Upper lobe of right lung (tissue), 1 donor: ENCODE measurements around the gene ZNF362. TPM values are rescaled to one million over a fixed set of nuclear protein-coding genes. Genes with fewer than 3 reads are reported as not detected.

Experiments
- ATAC-seq: fragments of 200-7000 bp; cut with Tn5 transposase; one replicate; pipeline ENCODE4 v1.9.1; 2020; ENCODE audit warnings: mild to moderate bottlenecking, moderate library complexity
- DNase-seq: peaks from one replicate; pipeline ENCODE4 v3.0.0-alpha.2; 2020
- H3K27ac ChIP-seq: fragments of 200-600 bp; one replicate; pipeline ENCODE4 v1.8.0; 2022
- H3K27me3 ChIP-seq: fragments of 200-600 bp; one replicate; pipeline ENCODE4 v1.8.0; 2022; ENCODE audit warnings: mild to moderate bottlenecking
- H3K36me3 ChIP-seq: fragments of 200-600 bp; one replicate; pipeline ENCODE4 v1.8.0; 2022
- H3K4me1 ChIP-seq: fragments of 200-600 bp; one replicate; pipeline ENCODE4 v1.8.0; 2022
- H3K4me3 ChIP-seq: fragments of 200-600 bp; one replicate; pipeline ENCODE4 v1.8.0; 2022; ENCODE audit warnings: mild to moderate bottlenecking
- H3K9me3 ChIP-seq: fragments of 200-600 bp; one replicate; pipeline ENCODE4 v1.8.0; 2022
- intact Hi-C: fragments of 100-400 bp; cut with DNase I; formaldehyde crosslinking; loops from one replicate; pipeline ENCODE4 v1.11.0; 2022
- total RNA-seq: library from RNA; stranded (reverse); fragmentation: NEBNext Ultra II Directional; extraction: Animal tissue kit (Norgen Biotek cat#: 25700); gene quantifications from one replicate; pipeline ENCODE4 v1.2.1, GENCODE V29; 2021
- TF ChIP-seq, protein P1 (sequence below): fragments of 200-600 bp; IDR thresholded peaks from one replicate; pipeline ENCODE4 v1.8.0; 2022; ENCODE audit warnings: antibody characterized with exemption
- donor health status: DM: no; HTN: yes; CAD: no; lungs with severe emphysema.

The ZNF362 gene
- total RNA-seq, 1 donor from 2014 or later, result 31.8 TPM

DNA sequence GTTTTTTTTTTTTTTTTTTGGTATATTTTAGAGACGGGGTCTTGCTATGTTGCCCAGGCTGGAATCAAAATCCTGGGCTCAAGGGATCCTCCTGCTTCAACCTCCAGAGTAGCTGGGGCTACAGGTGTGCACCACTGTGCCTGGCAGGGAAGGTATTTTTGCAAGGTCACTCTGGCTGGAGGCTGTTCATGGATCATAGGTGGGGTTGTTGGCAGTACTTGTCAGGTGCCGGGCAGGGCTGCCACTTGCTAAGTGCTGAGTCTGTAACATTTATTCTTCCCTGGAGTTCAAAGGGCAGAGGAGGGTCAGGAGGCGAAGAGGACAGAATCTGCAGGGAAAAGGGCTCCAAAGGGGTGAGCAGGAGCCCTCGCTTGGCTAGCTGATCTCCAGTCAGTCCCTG is 40.5 kb downstream of the ZNF362 start:
- DNase-seq (peak; percentile 48), ATAC-seq (no peak)
- intact Hi-C loops, result loop anchor here (5.0 to 10.0 kb wide), 2 partner anchors 70 to 158 kb away; no protein-coding TSS in a partner anchor
- H3K27ac ChIP-seq, result no peak overlapping the region
- H3K4me1 ChIP-seq, result peaks cover 29% of the 10 kb centered on the region
- H3K4me3 ChIP-seq, result no peak overlapping the region
- H3K9me3 ChIP-seq, result no peaks in the 10 kb centered on the region
- TF ChIP-seq, protein P1, sequence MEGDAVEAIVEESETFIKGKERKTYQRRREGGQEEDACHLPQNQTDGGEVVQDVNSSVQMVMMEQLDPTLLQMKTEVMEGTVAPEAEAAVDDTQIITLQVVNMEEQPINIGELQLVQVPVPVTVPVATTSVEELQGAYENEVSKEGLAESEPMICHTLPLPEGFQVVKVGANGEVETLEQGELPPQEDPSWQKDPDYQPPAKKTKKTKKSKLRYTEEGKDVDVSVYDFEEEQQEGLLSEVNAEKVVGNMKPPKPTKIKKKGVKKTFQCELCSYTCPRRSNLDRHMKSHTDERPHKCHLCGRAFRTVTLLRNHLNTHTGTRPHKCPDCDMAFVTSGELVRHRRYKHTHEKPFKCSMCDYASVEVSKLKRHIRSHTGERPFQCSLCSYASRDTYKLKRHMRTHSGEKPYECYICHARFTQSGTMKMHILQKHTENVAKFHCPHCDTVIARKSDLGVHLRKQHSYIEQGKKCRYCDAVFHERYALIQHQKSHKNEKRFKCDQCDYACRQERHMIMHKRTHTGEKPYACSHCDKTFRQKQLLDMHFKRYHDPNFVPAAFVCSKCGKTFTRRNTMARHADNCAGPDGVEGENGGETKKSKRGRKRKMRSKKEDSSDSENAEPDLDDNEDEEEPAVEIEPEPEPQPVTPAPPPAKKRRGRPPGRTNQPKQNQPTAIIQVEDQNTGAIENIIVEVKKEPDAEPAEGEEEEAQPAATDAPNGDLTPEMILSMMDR, result no peak
- H3K27me3 ChIP-seq, result no peaks in the 10 kb centered on the region
- peaks cover 47% of the 10 kb centered on the region for H3K36me3 ChIP-seq

DNA sequence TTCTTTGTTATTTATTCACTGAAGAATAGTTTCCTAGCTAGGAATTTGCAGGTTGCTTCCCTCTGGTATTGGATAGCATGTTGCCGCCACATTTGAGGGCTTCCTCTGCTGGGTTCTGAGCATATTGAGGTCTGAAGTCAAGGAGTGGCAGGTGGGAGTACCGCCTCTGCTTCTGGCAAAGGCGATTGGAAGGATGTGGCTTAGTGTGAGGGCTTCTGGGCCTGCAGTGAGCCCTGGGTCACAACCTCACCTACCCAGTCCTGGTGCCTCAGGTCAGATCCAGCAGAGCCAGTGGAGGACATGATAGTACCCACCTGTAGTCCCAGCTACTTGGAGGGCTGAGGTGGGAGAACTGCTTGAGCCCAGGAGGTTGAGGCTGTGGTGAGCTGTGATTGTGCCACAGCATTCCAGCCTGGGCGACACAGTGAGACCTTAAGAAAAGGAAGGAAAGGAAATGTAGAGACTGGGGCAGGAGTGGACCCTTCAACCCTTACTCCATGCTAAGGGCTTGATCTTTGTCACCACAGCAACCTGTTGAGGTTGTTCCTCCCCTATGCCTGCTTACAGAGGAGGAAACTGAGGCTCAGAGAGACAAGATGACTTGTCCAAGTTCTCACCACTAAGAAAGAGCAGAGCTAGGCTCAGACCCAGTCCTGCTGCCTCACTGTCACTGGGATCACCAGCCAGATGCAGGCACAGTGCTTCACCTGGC is 41.8 kb downstream of the ZNF362 start:
- peaks cover 32% of the 10 kb centered on the region for H3K4me1 ChIP-seq
- no peaks in the 10 kb centered on the region for H3K27me3 ChIP-seq
- no peak overlapping the region for H3K27ac ChIP-seq
- intact Hi-C loops, result loop anchor here (5.0 to 10.0 kb wide), 2 partner anchors 69 to 157 kb away; no protein-coding TSS in a partner anchor
- peaks cover 47% of the 10 kb centered on the region for H3K36me3 ChIP-seq
- ATAC-seq (no peak), DNase-seq (peak; percentile 15)
- H3K9me3 ChIP-seq, result no peaks in the 10 kb centered on the region
- TF ChIP-seq, protein P1, result no peak
- H3K4me3 ChIP-seq, result no peak overlapping the region

DNA sequence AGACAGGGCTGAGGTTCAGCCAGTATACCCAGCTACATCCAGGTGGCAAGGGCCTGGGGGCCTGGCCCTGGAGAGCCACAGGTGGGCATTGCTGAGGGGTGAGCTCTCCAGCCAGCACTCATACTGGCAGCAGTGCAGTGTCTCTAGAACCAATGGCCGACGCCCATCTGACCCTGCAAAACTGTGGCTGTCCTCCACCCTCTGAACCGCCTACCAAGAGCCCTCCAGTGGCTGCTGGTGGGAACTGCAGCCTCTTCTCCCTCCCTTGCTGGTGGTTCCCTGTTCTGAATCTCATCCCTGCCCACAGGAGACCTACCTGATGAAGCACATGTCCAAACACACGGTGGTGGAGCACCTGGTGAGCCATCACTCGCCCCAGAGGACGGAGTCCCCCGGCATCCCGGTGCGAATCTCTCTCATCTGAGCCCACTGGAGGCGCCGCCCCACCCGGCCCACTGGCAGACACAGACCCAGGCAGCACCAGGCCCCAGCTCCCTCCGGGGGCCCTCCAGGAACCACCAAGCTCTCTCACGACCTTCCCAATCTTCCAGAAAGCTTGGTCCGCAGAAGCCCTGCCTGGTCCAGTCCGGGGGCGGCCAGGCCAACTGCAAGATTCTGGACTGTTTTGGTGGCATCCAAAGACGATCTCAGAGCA is 42.5 kb downstream of the ZNF362 start:
- no peak overlapping the region for H3K27ac ChIP-seq
- no peaks in the 10 kb centered on the region for H3K9me3 ChIP-seq
- peaks cover 32% of the 10 kb centered on the region for H3K4me1 ChIP-seq
- peaks cover 44% of the 10 kb centered on the region for H3K36me3 ChIP-seq
- peak; percentile 86 for ATAC-seq
- no peaks in the 10 kb centered on the region for H3K27me3 ChIP-seq
- intact Hi-C loops, result loop anchor here (5.0 to 10.0 kb wide), 2 partner anchors 69 to 156 kb away; no protein-coding TSS in a partner anchor
- H3K4me3 ChIP-seq, result no peak overlapping the region
- TF ChIP-seq, protein P1, result peak; percentile 92
- DNase-seq, result peak; percentile 88

DNA sequence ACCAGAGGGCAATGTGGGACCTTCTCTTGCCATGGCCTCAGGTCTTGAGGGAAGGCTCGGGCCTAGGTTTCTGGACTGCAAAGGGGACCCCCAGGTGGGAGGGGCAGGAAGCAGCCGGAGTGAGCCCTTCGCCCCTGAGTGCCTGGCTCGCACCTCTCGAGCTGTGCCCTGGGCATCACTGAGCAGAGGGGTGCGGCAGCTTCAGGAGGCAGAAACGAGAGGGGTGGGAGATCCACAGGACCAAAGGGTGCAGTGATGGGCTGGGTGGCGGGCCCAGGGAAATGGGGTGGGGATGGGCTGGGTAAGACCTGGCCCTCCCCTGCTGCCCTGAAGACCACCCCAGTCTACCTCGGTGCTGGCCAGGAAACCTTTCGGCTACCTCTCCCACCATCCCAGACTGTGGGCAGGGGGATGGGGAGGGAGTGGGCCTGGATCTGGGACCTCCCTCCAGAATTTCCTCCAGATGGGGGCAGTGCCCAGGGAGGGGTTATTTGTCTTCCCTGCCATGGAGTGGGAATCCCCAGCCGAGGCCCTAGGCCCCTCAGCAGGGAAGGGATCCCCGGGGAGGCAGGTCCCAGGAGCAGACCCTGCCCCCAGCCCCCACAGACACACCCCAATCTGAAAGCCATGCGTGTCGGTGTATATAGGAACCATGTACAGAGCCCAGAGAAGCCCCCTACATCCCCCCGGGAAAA is 43.3 kb downstream of the ZNF362 start:
- Histone ChIP-seq H3K36me3 (peaks cover 36% of the 10 kb centered on the region), H3K4me3 (no peak overlapping the region), H3K27me3 (no peaks in the 10 kb centered on the region), H3K9me3 (no peaks in the 10 kb centered on the region), H3K27ac (no peak overlapping the region), H3K4me1 (peaks cover 32% of the 10 kb centered on the region)
- intact Hi-C loops, result loop anchor here (5.0 to 10.0 kb wide), 2 partner anchors 68 to 155 kb away; no protein-coding TSS in a partner anchor
- DNase-seq (peak; percentile 55), ATAC-seq (no peak)
- TF ChIP-seq, protein P1, result no peak

DNA sequence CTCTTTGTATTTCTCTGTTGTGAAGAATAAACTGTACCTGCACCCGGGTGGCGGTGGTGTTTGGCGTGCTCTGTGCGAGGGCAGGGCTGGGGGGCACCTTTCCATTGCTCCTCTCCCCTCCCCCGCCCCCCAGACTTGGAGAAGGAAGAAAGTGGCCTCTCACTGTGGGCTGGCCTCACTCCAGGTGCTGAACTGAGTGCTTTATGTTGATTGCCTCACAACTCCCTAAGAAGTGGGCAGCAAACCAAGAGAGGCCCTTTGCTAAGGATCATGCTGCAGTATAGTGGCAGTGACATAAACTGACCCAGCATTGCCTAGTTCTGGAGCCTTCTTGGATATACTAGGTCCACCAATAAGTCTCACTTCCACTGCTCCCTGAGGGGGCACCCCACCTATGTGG is 44.4 kb downstream of the ZNF362 start:
- no peaks in the 10 kb centered on the region for H3K27me3 ChIP-seq
- peaks cover 28% of the 10 kb centered on the region for H3K36me3 ChIP-seq
- H3K27ac ChIP-seq, result no peak overlapping the region
- H3K9me3 ChIP-seq, result no peaks in the 10 kb centered on the region
- TF ChIP-seq, protein P1, result no peak
- intact Hi-C loops, result no loop called here
- DNase-seq (peak; percentile 77), ATAC-seq (peak; percentile 54)
- H3K4me3 ChIP-seq, result no peak overlapping the region
- peaks cover 26% of the 10 kb centered on the region for H3K4me1 ChIP-seq
